ENCODE results near the gene RERE. TPM values are rescaled to one million over a fixed set of nuclear protein-coding genes. Genes with fewer than 3 reads are reported as not detected.
A peak's percentile ranks its signal among the peaks of the same experiment; 100 is the strongest.

The RERE gene
- total RNA-seq, 1 donor from 2014 or later = 76.8 TPM

DNA sequence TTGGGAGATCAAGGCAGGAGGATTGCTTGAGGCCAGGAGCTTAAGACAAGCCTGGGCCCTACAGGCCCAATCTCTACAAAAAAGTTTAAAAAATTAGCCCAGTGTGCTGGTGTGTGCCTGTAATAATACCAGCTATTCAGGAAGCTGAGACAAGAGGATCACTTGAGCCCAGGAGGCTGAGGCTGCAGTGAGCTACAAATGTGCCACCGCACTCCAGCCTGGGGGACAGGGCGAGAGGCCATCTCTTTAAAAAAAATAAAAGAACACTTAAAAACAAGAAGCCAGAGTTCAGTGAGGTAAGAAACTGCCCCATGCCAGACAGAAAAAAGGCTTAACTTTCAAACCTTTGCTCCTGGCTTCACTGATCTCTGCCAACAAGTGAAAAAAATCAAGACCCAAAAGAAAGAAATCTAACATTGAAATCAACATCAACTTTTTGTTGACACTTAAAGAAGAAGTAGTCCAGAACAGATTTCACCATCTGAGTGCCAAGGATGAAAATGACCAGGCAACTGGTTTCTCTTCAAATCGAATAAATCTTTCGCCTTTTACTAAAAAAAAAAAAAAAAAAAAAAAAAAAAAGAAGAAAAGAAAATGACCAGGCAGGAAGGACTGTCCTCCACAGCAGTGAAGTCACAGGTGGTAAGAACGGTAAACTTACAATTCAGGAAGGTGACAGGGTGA, 448.3 kb downstream of the RERE start:
- Mint-ChIP-seq H3K36me3 (ENCODE audit: unreplicated experiment) (peaks cover 9% of the 10 kb centered on the region), H3K4me1 (ENCODE audit: unreplicated experiment) (peaks cover 56% of the 10 kb centered on the region), H3K9me3 (ENCODE audit: unreplicated experiment) (no peaks in the 10 kb centered on the region), H3K27ac (ENCODE audit: unreplicated experiment) (no peak overlapping the region), H3K27me3 (ENCODE audit: unreplicated experiment) (no peaks in the 10 kb centered on the region), H3K4me3 (ENCODE audit: unreplicated experiment) (no peak overlapping the region)
- no peak for DNase-seq (ENCODE audit: extremely low spot score, unreplicated experiment)
- TF ChIP-seq, protein P1, sequence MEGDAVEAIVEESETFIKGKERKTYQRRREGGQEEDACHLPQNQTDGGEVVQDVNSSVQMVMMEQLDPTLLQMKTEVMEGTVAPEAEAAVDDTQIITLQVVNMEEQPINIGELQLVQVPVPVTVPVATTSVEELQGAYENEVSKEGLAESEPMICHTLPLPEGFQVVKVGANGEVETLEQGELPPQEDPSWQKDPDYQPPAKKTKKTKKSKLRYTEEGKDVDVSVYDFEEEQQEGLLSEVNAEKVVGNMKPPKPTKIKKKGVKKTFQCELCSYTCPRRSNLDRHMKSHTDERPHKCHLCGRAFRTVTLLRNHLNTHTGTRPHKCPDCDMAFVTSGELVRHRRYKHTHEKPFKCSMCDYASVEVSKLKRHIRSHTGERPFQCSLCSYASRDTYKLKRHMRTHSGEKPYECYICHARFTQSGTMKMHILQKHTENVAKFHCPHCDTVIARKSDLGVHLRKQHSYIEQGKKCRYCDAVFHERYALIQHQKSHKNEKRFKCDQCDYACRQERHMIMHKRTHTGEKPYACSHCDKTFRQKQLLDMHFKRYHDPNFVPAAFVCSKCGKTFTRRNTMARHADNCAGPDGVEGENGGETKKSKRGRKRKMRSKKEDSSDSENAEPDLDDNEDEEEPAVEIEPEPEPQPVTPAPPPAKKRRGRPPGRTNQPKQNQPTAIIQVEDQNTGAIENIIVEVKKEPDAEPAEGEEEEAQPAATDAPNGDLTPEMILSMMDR (IDR thresholded peaks at IDR 0.05) = no peak

- no peaks in the 10 kb centered on the region for H3K27me3 Mint-ChIP-seq (ENCODE audit: unreplicated experiment)
- H3K27ac Mint-ChIP-seq (ENCODE audit: unreplicated experiment) = peak overlapping the region; percentile 39
- no peak overlapping the region for H3K4me3 Mint-ChIP-seq (ENCODE audit: unreplicated experiment)
- DNase-seq (ENCODE audit: extremely low spot score, unreplicated experiment) = no peak
- peaks cover 54% of the 10 kb centered on the region for H3K4me1 Mint-ChIP-seq (ENCODE audit: unreplicated experiment)
- H3K9me3 Mint-ChIP-seq (ENCODE audit: unreplicated experiment) = no peaks in the 10 kb centered on the region
- H3K36me3 Mint-ChIP-seq (ENCODE audit: unreplicated experiment) = peaks cover 17% of the 10 kb centered on the region
- TF ChIP-seq, protein P1 (IDR thresholded peaks at IDR 0.05) = no peak
These were observed 449.8 kb downstream of the RERE start for GRCh38 chr1:8367571-8368194.

DNA sequence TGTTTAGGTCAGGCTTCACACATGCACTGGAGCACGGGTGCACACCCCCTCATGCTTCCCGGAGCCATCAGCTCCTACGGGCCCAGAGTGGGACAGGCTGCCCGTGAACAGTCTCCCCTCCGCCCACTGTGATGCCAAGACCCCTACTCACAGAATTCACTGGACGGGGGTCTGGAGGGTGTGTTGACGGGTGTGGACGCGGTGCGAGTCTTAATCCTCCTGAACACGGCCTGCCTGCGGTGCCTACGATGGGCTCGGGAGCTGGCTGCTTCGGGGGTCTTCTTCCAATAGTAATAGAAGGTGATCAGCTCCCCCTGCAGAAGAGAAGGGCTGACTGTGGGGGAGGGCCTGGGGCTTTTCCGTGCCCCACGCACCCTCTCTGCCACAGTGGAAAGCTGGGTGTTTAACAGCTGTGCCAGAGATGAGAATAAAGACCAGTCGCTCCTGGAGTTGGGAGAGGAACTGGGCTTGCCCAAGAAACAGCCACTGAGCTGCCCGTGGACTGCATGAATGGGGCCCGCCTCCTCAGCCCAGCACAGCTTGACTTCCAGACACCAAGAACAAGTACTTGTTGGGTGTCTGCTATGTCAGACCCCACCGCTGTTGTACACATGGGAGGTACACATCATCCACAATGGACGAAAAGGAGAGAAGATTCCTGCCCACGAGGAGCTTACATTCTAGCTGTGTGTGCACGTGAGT, 451.6 kb downstream of the RERE start:
- Mint-ChIP-seq H3K4me1 (ENCODE audit: unreplicated experiment) (peaks cover 39% of the 10 kb centered on the region), H3K27ac (ENCODE audit: unreplicated experiment) (peak overlapping the region; percentile 50), H3K36me3 (ENCODE audit: unreplicated experiment) (peaks cover 21% of the 10 kb centered on the region), H3K9me3 (ENCODE audit: unreplicated experiment) (no peaks in the 10 kb centered on the region), H3K27me3 (ENCODE audit: unreplicated experiment) (no peaks in the 10 kb centered on the region), H3K4me3 (ENCODE audit: unreplicated experiment) (no peak overlapping the region)
- TF ChIP-seq, protein P1 (IDR thresholded peaks at IDR 0.05) = no peak
- DNase-seq (ENCODE audit: extremely low spot score, unreplicated experiment) = no peak

GRCh38 chr1:8364528-8365442, 452.7 kb downstream of the RERE start:
- Mint-ChIP-seq H3K4me3 (ENCODE audit: unreplicated experiment) (no peak overlapping the region), H3K27me3 (ENCODE audit: unreplicated experiment) (no peaks in the 10 kb centered on the region), H3K36me3 (ENCODE audit: unreplicated experiment) (peaks cover 21% of the 10 kb centered on the region), H3K4me1 (ENCODE audit: unreplicated experiment) (peaks cover 29% of the 10 kb centered on the region), H3K9me3 (ENCODE audit: unreplicated experiment) (no peaks in the 10 kb centered on the region), H3K27ac (ENCODE audit: unreplicated experiment) (no peak overlapping the region)
- TF ChIP-seq, protein P1 (IDR thresholded peaks at IDR 0.05) = no peak
- DNase-seq (ENCODE audit: extremely low spot score, unreplicated experiment) = no peak
